ENCODE data around the gene SEMA4D.
A peak's percentile ranks its signal among the peaks of the same experiment; 100 is the strongest.

The SEMA4D gene

GRCh38 chr9:89328064-89328463 is 169.8 kb downstream of the SEMA4D start:
- peaks cover 33% of the 10 kb centered on the region for H3K36me3 ChIP-seq (replicated peaks)
- in situ Hi-C loops (cut with HindIII; ENCODE audit: low pct_ligation_motif_present, low sequenced_read_pairs) = no loop called here

GRCh38 chr9:89325733-89326132 is 172.2 kb downstream of the SEMA4D start:
- Histone ChIP-seq H3K36me3 (replicated peaks) (peaks cover 27% of the 10 kb centered on the region), H3K27me3 (replicated peaks) (no peaks in the 10 kb centered on the region)
- in situ Hi-C loops (cut with HindIII; ENCODE audit: low pct_ligation_motif_present, low sequenced_read_pairs) = no loop called here

More at GRCh38 chr9:89328064-89328463, 169.8 kb downstream of the SEMA4D start:
- Histone ChIP-seq H3K27me3 (replicated peaks) (no peaks in the 10 kb centered on the region), H3K4me3 (ENCODE audit: low read depth, low read length) (no peak overlapping the region), H3K27ac (no peak overlapping the region)
- TF ChIP-seq CTCF (IDR thresholded peaks at IDR 0.05; ENCODE audit: low read depth, low read length, missing control alignments) = no peak
- no peak for DNase-seq

DNA sequence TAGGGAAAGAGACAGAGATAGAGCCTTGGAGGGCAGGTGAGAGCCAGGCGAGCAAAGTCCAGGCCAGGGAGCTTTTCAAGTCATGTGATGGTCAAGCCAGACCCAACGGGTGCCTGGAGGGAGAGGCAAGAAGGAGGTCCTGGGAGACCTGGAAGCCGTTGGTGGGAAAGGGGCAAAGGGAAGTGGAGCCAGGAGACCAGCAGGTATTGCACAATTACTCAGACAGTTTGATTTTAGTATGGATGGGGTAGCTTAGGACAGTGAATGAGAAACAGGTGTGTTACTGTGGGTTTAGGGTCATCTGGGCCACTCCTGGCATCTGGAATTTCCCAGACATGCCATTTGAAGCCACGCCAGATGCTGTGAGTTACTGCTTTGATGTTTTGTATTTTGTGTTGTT is 174.5 kb downstream of the SEMA4D start:
- Histone ChIP-seq H3K36me3 (replicated peaks) (peaks cover 6% of the 10 kb centered on the region), H3K4me3 (ENCODE audit: low read depth, low read length) (no peak overlapping the region), H3K27me3 (replicated peaks) (no peaks in the 10 kb centered on the region), H3K27ac (no peak overlapping the region)
- no peak for DNase-seq
- in situ Hi-C loops (cut with HindIII; ENCODE audit: low pct_ligation_motif_present, low sequenced_read_pairs) = no loop called here
- TF ChIP-seq CTCF (IDR thresholded peaks at IDR 0.05; ENCODE audit: low read depth, low read length, missing control alignments) = no peak

More at GRCh38 chr9:89325733-89326132, 172.2 kb downstream of the SEMA4D start:
- no peak overlapping the region for H3K27ac ChIP-seq
- DNase-seq = no peak
- no peak for TF ChIP-seq CTCF (IDR thresholded peaks at IDR 0.05; ENCODE audit: low read depth, low read length, missing control alignments)
- no peak overlapping the region for H3K4me3 ChIP-seq (ENCODE audit: low read depth, low read length)

DNA sequence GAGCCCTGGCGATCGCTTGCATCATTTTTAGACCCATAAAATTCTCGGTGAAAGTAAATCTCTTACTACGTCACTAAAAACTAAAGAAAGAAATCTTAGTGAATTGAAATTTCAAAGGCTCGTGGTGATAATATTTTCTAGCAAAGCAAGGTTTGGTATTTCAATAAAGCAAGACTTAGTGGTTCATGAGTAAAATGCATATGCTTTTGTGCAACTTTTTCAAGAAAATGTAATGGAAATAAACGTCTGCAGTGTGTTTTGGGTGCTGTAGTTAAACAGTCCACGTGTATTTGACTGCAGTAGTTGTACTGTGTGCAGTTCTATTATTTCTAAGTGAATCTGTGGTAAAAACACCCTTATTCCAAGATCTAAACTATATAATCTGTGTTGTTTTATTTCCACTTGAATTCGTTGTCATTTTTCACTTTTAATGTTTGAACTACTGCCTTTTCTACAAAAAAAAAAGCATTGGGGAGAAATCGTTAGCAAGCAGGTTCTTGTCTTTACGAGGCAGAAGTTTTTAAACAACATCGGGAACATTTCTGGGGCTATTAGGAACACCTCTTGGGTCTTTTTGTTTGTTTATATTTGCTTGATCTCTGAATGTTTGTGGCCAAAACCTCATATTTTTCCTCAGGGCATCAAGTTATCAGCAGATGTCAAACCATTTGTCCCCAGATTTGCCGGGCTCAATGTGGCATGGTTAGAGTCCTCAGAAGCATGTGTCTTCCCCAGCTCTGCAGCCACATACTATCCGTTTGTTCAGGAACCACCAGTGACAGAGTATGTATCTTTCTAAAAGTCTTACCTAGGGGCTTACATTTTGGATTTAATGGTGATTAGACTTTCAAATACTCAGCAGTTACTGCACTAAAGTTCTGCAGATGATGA is 178.7 kb downstream of the SEMA4D start:
- peaks cover 12% of the 10 kb centered on the region for H3K36me3 ChIP-seq (replicated peaks)
- peak overlapping the region; percentile 62 for H3K4me3 ChIP-seq (ENCODE audit: low read depth, low read length)
- H3K27me3 ChIP-seq (replicated peaks) = no peaks in the 10 kb centered on the region
- no peak for TF ChIP-seq CTCF (IDR thresholded peaks at IDR 0.05; ENCODE audit: low read depth, low read length, missing control alignments)
- in situ Hi-C loops (cut with HindIII; ENCODE audit: low pct_ligation_motif_present, low sequenced_read_pairs) = no loop called here
- H3K27ac ChIP-seq = peak overlapping the region; percentile 100
- DNase-seq = no peak

- TF ChIP-seq CTCF (IDR thresholded peaks at IDR 0.05; ENCODE audit: low read depth, low read length, missing control alignments) = peak; percentile 80
- H3K27me3 ChIP-seq (replicated peaks) = no peaks in the 10 kb centered on the region
- H3K36me3 ChIP-seq (replicated peaks) = peaks cover 12% of the 10 kb centered on the region
- H3K27ac ChIP-seq = peak within 1 kb of the TSS; percentile 100
- DNase-seq = peak; percentile 94
- in situ Hi-C loops (cut with HindIII; ENCODE audit: low pct_ligation_motif_present, low sequenced_read_pairs) = no loop called here
- H3K4me3 ChIP-seq (ENCODE audit: low read depth, low read length) = peak within 1 kb of the TSS; percentile 62
These were observed 179.5 kb downstream of the SEMA4D start, which contains the start of gene SECISBP2 for GRCh38 chr9:89318123-89319014. Gene SECISBP2 (plus strand): TSS chr9:89318500. CDS start chr9:89318577, 77 bp downstream.

All from brain microvascular endothelial cell (primary cell).